Mesothelial cell of epicardium (in vitro differentiated cells): ENCODE measurements around the gene DDX56. TPM values are rescaled to one million over a fixed set of nuclear protein-coding genes. Genes with fewer than 3 reads are reported as not detected.

ENCODE experiments used
- DNase-seq, 2 experiments: peaks; one replicate each; pipeline ENCODE4 v3.0.0; 2021; ENCODE audit warnings: low spot score in 2 of 2; ENCODE audit not compliant: unreplicated experiment in 2 of 2
- H3K27ac Mint-ChIP-seq: 2 replicates; pipeline ENCODE4 v1.8.0; 2021; ENCODE audit warnings: mixed read lengths
- H3K27me3 Mint-ChIP-seq: 2 replicates; pipeline ENCODE4 v1.8.0; 2021; ENCODE audit warnings: low read depth, mixed read lengths
- H3K36me3 Mint-ChIP-seq: 2 replicates; pipeline ENCODE4 v1.8.0; 2021; ENCODE audit warnings: mixed read lengths
- H3K4me1 Mint-ChIP-seq: 2 replicates; pipeline ENCODE4 v1.8.0; 2021; ENCODE audit warnings: mixed read lengths
- H3K4me3 Mint-ChIP-seq: 2 replicates; pipeline ENCODE4 v1.8.0; 2021; ENCODE audit warnings: mild to moderate bottlenecking, moderate library complexity, mixed read lengths
- H3K9me3 Mint-ChIP-seq: 2 replicates; pipeline ENCODE4 v1.8.0; 2021; ENCODE audit warnings: mixed read lengths
- total RNA-seq: library from RNA; stranded (reverse); gene quantifications from 3 replicates; pipeline ENCODE4 v1.2.1, GENCODE V29; 2021
- TF ChIP-seq, protein P1 (sequence below): fragments of 200-600 bp; sonication (generic); IDR thresholded peaks from one replicate; pipeline ENCODE4 v1.5.0; 2021; ENCODE audit warnings: antibody characterized with exemption; ENCODE audit not compliant: unreplicated experiment

Gene DDX56
- total RNA-seq, 1 donor from 2014 or later: 104 TPM

GRCh38 chr7:44517175-44517574 lies 56.5 kb downstream of the DDX56 start:
- Mint-ChIP-seq H3K27me3 (peaks cover 14% of the 10 kb centered on the region), H3K4me3 (no peak overlapping the region), H3K4me1 (no peaks in the 10 kb centered on the region), H3K36me3 (no peaks in the 10 kb centered on the region), H3K27ac (no peak overlapping the region), H3K9me3 (no peaks in the 10 kb centered on the region)
- DNase-seq: no peak
- TF ChIP-seq, protein P1, sequence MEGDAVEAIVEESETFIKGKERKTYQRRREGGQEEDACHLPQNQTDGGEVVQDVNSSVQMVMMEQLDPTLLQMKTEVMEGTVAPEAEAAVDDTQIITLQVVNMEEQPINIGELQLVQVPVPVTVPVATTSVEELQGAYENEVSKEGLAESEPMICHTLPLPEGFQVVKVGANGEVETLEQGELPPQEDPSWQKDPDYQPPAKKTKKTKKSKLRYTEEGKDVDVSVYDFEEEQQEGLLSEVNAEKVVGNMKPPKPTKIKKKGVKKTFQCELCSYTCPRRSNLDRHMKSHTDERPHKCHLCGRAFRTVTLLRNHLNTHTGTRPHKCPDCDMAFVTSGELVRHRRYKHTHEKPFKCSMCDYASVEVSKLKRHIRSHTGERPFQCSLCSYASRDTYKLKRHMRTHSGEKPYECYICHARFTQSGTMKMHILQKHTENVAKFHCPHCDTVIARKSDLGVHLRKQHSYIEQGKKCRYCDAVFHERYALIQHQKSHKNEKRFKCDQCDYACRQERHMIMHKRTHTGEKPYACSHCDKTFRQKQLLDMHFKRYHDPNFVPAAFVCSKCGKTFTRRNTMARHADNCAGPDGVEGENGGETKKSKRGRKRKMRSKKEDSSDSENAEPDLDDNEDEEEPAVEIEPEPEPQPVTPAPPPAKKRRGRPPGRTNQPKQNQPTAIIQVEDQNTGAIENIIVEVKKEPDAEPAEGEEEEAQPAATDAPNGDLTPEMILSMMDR: no peak

Other genes with a start within 250 kb of the DDX56 start
- gene CAMK2B, start 248.3 kb downstream of the DDX56 start, total RNA-seq: 1.8 to 1.9 TPM (median 1.9 TPM) in 3 replicates
- 104 to 107 TPM (median 105 TPM) in 3 replicates for gene NUDCD3, start 83.2 kb downstream of the DDX56 start, total RNA-seq
- 0.07 to 0.20 TPM in 2 of 3 replicates, not detected in the other for gene NPC1L1, start 32.6 kb downstream of the DDX56 start, total RNA-seq
- gene TMED4, start 8.3 kb upstream of the DDX56 start, total RNA-seq: 97.0 to 97.7 TPM (median 97.6 TPM) in 3 replicates
- 67.4 to 72.8 TPM (median 71.2 TPM) in 3 replicates for gene OGDH, start 32.7 kb upstream of the DDX56 start, total RNA-seq
- 164 to 169 TPM (median 164 TPM) in 3 replicates for gene ZMIZ2, start 174.9 kb upstream of the DDX56 start, total RNA-seq
- 935 to 982 TPM (median 943 TPM) in 3 replicates for gene PPIA, start 222.8 kb upstream of the DDX56 start, total RNA-seq